ENCODE data around the gene WDPCP.

GRCh38 chr2:63092857-63093256 lies 495.4 kb downstream of the WDPCP start:
- TF ChIP-seq CTCF (IDR thresholded peaks at IDR 0.05 in 2 of 3, conservative IDR thresholded peaks at IDR 0.05 in 1 of 3; ENCODE audit: control insufficient read depth in 2 of 3, extremely low read depth in 1 of 3, insufficient read depth in 1 of 3, low read depth in 3 of 3, low read length in 3 of 3) = no peak
- TF ChIP-seq ESRRA (IDR thresholded peaks at IDR 0.05; ENCODE audit: low read length) = no peak
- TF ChIP-seq POLR2AphosphoS5 (IDR thresholded peaks at IDR 0.05; ENCODE audit: low read length) = no peak
- TF ChIP-seq CHD4 (IDR thresholded peaks at IDR 0.05) = no peak
- TF ChIP-seq STAT3 (IDR thresholded peaks at IDR 0.05; ENCODE audit: low read depth, low read length) = no peak
- TF ChIP-seq MYC (IDR thresholded peaks at IDR 0.05; ENCODE audit: insufficient read depth, insufficient read length, insufficient replicate concordance, low read length, severe bottlenecking) = no peak
- TF ChIP-seq ATF2 (IDR thresholded peaks at IDR 0.05; ENCODE audit: low read length) = no peak
- no peak for TF ChIP-seq E2F4 (IDR thresholded peaks at IDR 0.05; ENCODE audit: low read depth, low read length)
- no peak for TF ChIP-seq POLR2A (IDR thresholded peaks at IDR 0.05; ENCODE audit: low read depth, low read length)
- TF ChIP-seq SIN3A (IDR thresholded peaks at IDR 0.05; ENCODE audit: low read depth, low read length) = no peak
